A172 (cell line): ENCODE results near the gene KIF3C. TPM values are rescaled to one million over a fixed set of nuclear protein-coding genes. Genes with fewer than 3 reads are reported as not detected.
A peak's percentile ranks its signal among the peaks of the same experiment; 100 is the strongest.
"Not testable (repeated sequence)": the region's sequence is repeated elsewhere in the genome, so short reads cannot be mapped to it uniquely, and the experiment has no call there.

Experiments used
- DNase-seq: peaks from one replicate; pipeline ENCODE4 v3.0.0-alpha.2; 2015; ENCODE audit warnings: low spot score
- total RNA-seq: library from RNA; depleted of rRNA; stranded (reverse); fragments of >200 nt; shearing (Covaris generic); gene quantifications from 2 replicates; pipeline ENCODE4 v1.2.3, GENCODE V29; 2014; rRNA removed

KIF3C gene
- 29.6 and 38.8 TPM in 2 replicates for total RNA-seq

GRCh38 chr2:25982273-25982967 lies at the start of gene KIF3C:
KIF3C (minus strand) TSS chr2:25982497; CDS start chr2:25981917, 580 bp downstream.
- DNase-seq, result peak; percentile 79

- not testable (repeated sequence) for DNase-seq
These were observed 45.8 kb upstream of the KIF3C start for GRCh38 chr2:26028083-26028482.

DNA sequence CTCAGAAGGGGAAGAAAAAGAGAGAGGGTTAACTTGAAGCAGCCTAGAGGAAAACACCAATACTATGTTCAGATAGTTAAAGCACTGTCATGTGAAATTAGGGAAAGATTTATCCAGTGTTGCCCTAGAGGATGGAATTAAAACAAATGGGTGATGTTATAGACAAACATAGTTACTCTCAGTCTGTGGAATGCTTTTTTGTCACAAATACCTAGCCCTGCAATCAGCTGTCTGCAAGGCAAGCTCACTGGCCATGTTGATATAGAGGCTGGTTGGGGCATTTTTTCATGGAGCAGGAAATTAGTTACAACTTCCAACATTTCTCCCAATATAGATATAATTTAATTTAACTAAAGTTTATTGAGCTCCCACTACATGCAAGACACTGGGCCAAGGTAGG lies 43.2 kb upstream of the KIF3C start:
- DNase-seq, result no peak

GRCh38 chr2:26024260-26024659 lies 42.0 kb upstream of the KIF3C start:
- DNase-seq, result no peak

DNA sequence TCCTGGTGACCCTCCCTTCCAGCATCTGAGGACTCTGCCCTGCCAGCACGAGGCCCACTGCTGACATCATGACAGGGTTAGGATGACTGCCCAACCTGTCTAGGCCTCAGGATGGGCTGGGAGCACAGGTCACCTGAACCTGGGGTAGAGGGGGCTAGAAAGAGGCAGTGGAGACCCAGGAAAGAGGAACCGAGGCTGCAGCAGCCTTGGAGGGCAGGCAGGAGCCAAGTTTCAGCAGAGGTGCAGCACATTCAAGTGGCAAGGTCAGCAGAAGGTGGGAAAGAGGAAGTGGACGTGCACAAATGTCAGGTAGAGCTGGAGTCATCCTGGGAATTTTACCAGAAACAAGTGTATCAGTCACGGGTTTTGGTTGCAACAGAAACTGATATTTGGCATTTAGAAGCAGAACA lies 37.9 kb upstream of the KIF3C start:
- DNase-seq, result no peak

DNA sequence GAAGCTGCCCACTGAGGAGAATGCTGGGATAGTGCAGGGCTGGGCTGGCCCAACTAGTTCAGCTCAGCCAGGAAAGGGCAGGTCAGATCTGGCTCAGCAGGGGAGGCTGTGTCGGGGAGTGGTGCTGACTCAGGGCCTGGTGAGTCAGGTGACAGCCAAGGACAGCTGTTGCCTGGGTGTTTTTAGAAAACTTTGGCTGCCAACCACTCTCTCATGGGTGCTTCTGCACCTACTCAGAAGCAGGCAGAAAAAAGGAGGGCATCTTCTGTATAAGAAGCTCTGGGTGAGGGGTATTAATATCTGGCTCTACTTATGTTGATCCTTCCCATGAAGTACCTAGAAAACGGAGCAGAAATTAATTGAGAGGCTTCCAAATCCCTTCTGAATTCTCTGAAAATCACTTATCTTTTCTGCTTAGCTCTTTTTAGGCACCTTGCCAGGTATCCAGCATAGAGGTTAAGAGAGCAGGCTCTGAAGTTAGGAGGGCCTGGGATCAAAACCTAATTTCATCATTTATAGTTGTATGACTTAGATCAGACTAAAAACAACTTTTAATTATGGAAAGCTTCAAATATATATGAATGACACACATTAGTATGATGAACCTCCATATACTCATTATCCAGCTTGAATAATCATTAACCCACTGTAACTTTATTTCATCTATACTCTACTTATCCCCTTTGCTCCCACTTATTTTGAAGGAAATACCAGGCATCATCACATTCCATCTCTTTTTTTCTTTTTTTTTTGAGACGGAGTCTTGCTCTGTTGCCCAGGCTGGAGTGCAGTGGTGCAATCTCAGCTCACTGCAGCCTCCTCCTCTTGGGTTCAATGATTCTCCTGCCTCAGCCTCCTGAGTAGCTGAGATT lies 36.1 kb upstream of the KIF3C start:
- DNase-seq, result peak; percentile 97

GRCh38 chr2:26017464-26018183 lies 35.3 kb upstream of the KIF3C start:
- no peak for DNase-seq

DNA sequence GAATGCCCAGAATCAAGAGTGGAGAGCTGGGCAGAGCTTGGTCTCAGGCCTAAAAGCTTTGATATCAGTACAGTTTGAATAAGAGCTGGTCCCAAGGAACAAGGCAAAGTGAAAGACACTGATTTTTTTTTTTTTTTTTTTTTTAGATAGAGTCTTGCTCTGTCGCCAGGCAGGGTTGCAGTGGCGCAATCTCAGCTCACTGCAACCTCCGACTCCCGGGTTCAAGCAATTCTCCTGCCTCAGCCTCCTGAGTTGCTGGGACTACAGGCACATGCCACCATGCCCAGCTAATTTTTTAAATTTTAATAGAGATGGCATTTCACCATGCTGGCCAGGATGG lies 34.4 kb upstream of the KIF3C start:
- DNase-seq, result not testable (repeated sequence)

GRCh38 chr2:26016012-26016705 lies 33.9 kb upstream of the KIF3C start:
- DNase-seq, result no peak

- no peak for DNase-seq
These were observed 31.4 kb upstream of the KIF3C start for GRCh38 chr2:26013668-26014067.

DNA sequence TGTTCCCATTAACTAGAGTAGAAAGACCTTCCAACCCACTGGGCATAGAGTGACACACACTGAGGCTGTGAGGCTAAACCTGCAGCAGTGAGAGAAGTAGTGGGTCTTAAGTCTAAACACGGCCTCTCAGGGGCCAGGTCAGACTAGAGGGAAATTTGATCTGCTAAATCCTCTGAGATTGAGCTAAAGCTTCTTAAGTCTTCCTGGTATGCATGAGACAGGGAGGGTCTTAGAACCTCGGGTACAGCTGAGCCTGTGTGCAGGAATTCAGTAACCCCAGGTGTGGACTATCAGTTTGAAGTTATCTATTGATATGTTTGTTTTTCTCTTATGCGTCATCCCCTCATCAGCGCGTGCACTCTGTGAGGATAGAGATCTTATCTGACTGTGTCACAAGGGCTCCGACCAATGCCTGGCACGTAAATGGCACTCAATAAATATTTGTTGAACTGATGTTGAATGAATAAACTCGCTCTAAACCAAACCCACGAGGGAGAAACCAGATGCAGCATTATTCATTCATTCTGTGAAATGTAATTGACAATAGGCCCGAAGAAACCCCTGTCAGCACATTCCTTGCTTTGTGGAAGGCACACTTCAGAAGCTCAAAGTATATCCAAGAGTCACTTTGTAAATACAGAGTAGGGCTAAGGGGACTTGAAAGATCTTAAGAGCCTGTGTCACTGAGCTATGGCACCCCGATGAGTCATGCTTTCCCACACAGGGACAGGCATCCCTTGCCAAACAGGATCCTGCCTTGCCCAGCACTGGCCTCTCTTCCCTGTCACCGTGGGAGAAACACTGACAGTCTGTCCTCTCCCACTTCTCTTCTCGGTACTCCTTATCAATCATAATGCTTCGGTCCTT lies 29.9 kb upstream of the KIF3C start:
- DNase-seq, result peak; percentile 78

DNA sequence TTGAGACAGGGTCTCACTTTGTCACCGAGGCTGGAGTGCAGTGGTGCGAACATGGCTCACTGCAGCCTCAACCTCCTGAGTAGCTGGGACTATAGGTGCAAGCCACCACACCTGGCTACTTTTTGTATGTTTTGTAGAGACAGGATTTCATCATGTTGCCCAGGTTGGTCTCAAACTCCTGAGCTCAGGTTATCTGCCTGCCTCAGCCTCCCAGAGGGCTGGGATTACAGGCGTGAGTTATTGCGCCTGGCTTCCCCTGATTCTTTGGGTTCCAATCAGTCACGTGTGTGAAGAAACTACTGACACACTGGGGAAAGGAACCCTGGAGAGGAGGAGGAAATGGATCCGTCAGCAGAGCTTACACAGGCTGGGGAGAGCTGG lies 29.3 kb upstream of the KIF3C start:
- DNase-seq, result no peak

- no peak for DNase-seq
These were observed 28.6 kb upstream of the KIF3C start for GRCh38 chr2:26010943-26011342.

DNA sequence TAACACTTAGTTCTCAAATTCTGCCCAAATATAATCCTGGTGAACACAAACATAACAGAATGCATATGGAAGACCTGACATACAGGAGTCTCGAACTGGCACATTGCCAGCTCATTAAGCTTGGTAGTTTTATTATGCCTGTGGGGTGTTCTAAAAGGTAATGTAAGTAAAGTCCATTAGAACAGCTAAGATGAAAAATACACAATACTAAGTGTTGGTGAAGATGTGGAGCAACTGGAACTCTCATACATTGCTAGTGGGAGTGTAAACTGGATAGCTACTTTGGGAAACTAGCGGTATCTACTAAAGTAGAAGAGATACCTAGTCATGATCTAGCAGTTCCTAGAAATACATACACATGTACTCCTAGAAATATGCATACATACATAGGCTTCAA lies 27.3 kb upstream of the KIF3C start:
- no peak for DNase-seq

GRCh38 chr2:26008851-26009566 lies 26.7 kb upstream of the KIF3C start:
- DNase-seq, result peak; percentile 63

DNA sequence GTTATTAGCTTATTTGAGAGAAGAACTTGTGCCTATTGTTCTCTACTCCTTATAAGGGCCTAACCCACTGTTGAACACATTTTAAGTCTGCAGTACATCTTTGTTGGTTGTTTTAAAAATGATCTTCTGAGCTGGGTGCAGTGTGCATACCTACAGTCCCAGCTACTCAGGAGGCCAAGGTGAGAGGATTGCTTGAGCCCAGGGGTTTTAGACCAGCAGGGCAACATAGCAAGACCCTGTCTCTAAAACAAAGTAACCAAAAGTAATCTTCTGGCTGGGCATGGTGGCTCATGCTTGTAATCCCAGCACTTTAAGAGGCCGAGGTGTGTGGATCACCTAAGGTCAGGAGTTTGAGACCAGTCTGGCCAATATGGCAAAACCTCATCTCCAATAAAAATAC lies 25.8 kb upstream of the KIF3C start:
- no peak for DNase-seq

- no peak for DNase-seq
These were observed 20.5 kb upstream of the KIF3C start for GRCh38 chr2:26002632-26003310.

- DNase-seq, result peak; percentile 36
These were observed 19.6 kb upstream of the KIF3C start for GRCh38 chr2:26001743-26002351.

DNA sequence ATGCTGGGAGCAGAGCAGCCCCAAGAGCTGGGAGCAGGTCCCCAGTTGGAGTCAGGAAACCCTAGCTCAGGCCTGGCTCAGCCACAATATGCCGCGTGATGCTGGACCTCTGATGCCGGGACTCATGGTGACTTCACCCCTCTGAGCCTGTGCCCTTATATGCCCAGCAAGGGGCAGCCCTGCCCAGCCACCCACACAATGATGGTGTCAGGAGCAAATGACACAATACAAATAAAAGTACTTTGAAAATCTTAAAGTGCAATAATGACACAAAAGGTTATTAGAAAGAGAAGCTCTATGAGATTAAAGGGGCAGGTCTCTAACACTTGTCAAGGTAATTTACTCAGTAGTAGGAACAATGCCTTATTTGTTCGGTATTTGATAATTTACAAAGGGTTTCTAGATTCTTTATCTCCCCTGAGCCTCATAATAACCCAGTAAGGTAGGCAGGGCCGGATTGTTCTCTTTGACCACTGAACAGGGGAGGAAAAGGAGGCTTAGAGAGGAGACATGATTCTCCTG lies 18.3 kb upstream of the KIF3C start:
- DNase-seq, result no peak
